Peyer's patch (tissue), 4 donors: ENCODE data around the gene RHO. TPM values are rescaled to one million over a fixed set of nuclear protein-coding genes. Genes with fewer than 3 reads are reported as not detected.
"Not testable (repeated sequence)": the region's sequence is repeated elsewhere in the genome, so short reads cannot be mapped to it uniquely, and the experiment has no call there.

ENCODE experiments used
- DNase-seq, 3 donors: peaks; one replicate each; pipeline ENCODE4 v3.0.0-alpha.2; 2017 to 2019
- H3K27ac ChIP-seq, 4 donors: fragments of 200-600 bp; sonication (generic); one replicate each; pipeline ENCODE4 v1.5.1; 2016 to 2019
- H3K27me3 ChIP-seq, 2 donors: fragments of 200-600 bp; sonication (generic); one replicate each; pipeline ENCODE4 v1.5.1; 2019
- H3K36me3 ChIP-seq, 3 donors: fragments of 200-600 bp; sonication (generic); one replicate each; pipeline ENCODE4 v1.5.1; 2016 to 2019
- H3K4me1 ChIP-seq, 4 donors: fragments of 200-600 bp; sonication (generic); one replicate each; pipeline ENCODE4 v1.5.1; 2016 to 2019
- H3K4me3 ChIP-seq, 4 donors: fragments of 200-600 bp; sonication (generic); 1 replicate in 3 of 4; 2 replicates in 1 of 4; pipeline ENCODE4 v1.5.1; 2016 to 2019; ENCODE audit warnings: mild to moderate bottlenecking in 1 of 4
- H3K9me3 ChIP-seq, 4 donors: fragments of 200-600 bp; sonication (generic); one replicate each; pipeline ENCODE4 v1.5.1; 2016 to 2019; ENCODE audit warnings: mild to moderate bottlenecking in 1 of 4
- CTCF ChIP-seq, 6 experiments: fragments of 450-650 bp in 4 of 6; fragments of 200-600 bp in 2 of 6; sonication (generic) in 1 of 6; IDR thresholded peaks; one replicate each; pipeline ENCODE4 v1.5.1; 2017 to 2019; ENCODE audit warnings: antibody characterized with exemption in 6 of 6, mild to moderate bottlenecking in 3 of 6, moderate library complexity in 1 of 6
- POLR2A ChIP-seq, 2 donors: fragments of 450-650 bp; IDR thresholded peaks; one replicate each; pipeline ENCODE4 v1.5.1; 2017; ENCODE audit warnings: antibody characterized with exemption in 2 of 2, mild to moderate bottlenecking in 2 of 2, moderate library complexity in 2 of 2
- total RNA-seq, 4 donors: library from RNA; depleted of rRNA; stranded (reverse); fragments of >200 nt; gene quantifications; one replicate each; pipeline ENCODE4 v1.1.0, GENCODE V29; 2016

Gene RHO
- total RNA-seq, 4 donors from 2014 or later, result not detected

GRCh38 chr3:129514110-129514509 lies 14.3 kb upstream of the RHO start:
- TF ChIP-seq POLR2A (IDR thresholded peaks at IDR 0.05), result no peak
- TF ChIP-seq CTCF (IDR thresholded peaks at IDR 0.05), result no peak
- no peaks in the 10 kb centered on the region for H3K27me3 ChIP-seq
- H3K27ac ChIP-seq, result no peak overlapping the region
- no peaks in the 10 kb centered on the region for H3K4me1 ChIP-seq
- no peaks in the 10 kb centered on the region for H3K9me3 ChIP-seq
- H3K4me3 ChIP-seq, result no peak overlapping the region
- DNase-seq, result no peak
- no peaks in the 10 kb centered on the region for H3K36me3 ChIP-seq

- H3K4me1 ChIP-seq, result no peaks in the 10 kb centered on the region
- H3K4me3 ChIP-seq, result no peak overlapping the region
- no peaks in the 10 kb centered on the region for H3K9me3 ChIP-seq
- TF ChIP-seq POLR2A (IDR thresholded peaks at IDR 0.05) (no peak), CTCF (IDR thresholded peaks at IDR 0.05) (no peak)
- H3K36me3 ChIP-seq, result no peaks in the 10 kb centered on the region
- no peak overlapping the region for H3K27ac ChIP-seq
- no peaks in the 10 kb centered on the region for H3K27me3 ChIP-seq
- no peak for DNase-seq
These were observed 13.9 kb upstream of the RHO start for GRCh38 chr3:129514563-129514962.

- H3K4me3 ChIP-seq, H3K36me3 ChIP-seq, DNase-seq, H3K4me1 ChIP-seq, H3K27ac ChIP-seq, H3K27me3 ChIP-seq, H3K9me3 ChIP-seq: not testable (repeated sequence)
These were observed 13.2 kb upstream of the RHO start for GRCh38 chr3:129515108-129515820.

GRCh38 chr3:129515821-129516432 lies 12.5 kb upstream of the RHO start:
- not testable (repeated sequence) for H3K27ac ChIP-seq, H3K9me3 ChIP-seq, H3K36me3 ChIP-seq, H3K27me3 ChIP-seq, H3K4me3 ChIP-seq, DNase-seq, H3K4me1 ChIP-seq

DNA sequence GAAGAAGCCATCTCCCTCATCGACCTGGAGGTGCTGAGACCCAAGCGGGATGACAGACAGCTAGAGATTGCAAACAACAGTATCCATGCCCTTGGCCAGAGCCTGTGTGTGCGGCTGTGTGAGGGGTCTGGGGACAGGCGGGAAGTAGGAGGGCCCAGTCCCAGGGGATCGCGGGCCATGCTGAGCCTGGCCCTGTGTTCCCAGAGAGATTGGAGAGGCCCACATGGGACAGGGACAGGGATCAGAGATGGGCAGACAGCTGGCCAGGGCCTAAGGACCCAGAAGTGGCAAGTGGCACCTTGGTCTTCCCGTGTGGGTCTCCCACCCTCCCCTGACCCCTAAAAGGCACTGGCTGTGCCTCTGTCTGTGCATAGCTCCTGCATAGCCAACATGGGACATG lies 10.9 kb upstream of the RHO start:
- Histone ChIP-seq H3K4me1 (no peaks in the 10 kb centered on the region), H3K27me3 (no peaks in the 10 kb centered on the region), H3K36me3 (no peaks in the 10 kb centered on the region), H3K27ac (no peak overlapping the region), H3K4me3 (no peak overlapping the region), H3K9me3 (no peaks in the 10 kb centered on the region)
- TF ChIP-seq POLR2A (IDR thresholded peaks at IDR 0.05), result no peak
- TF ChIP-seq CTCF (IDR thresholded peaks at IDR 0.05), result no peak
- no peak for DNase-seq

- H3K9me3 ChIP-seq, result no peaks in the 10 kb centered on the region
- no peak overlapping the region for H3K4me3 ChIP-seq
- H3K4me1 ChIP-seq, result no peaks in the 10 kb centered on the region
- H3K36me3 ChIP-seq, result no peaks in the 10 kb centered on the region
- no peaks in the 10 kb centered on the region for H3K27me3 ChIP-seq
- DNase-seq, result no peak
- no peak for TF ChIP-seq POLR2A (IDR thresholded peaks at IDR 0.05)
- no peak for TF ChIP-seq CTCF (IDR thresholded peaks at IDR 0.05)
- H3K27ac ChIP-seq, result no peak overlapping the region
These were observed 10.3 kb upstream of the RHO start for GRCh38 chr3:129518038-129518561.
